Posterior vena cava (tissue), 2 donors: ENCODE measurements around the gene FGD3. TPM values are rescaled to one million over a fixed set of nuclear protein-coding genes. Genes with fewer than 3 reads are reported as not detected.
"Not testable (repeated sequence)": the region's sequence is repeated elsewhere in the genome, so short reads cannot be mapped to it uniquely, and the experiment has no call there.

Source experiments
- DNase-seq: peaks from one replicate; pipeline ENCODE4 v3.0.0-alpha.2; 2020; ENCODE audit warnings: low spot score
- intact Hi-C, 2 donors: fragments of 100-400 bp; cut with DNase I; formaldehyde crosslinking; loops; one replicate each; pipeline versions ENCODE4 v1.14.1 to v1.14.2; 2022 to 2023
- total RNA-seq, 2 donors: library from RNA; stranded (reverse); fragmentation: NEBNext Ultra II Directional; extraction: Animal tissue kit (Norgen Biotek cat#: 25700); gene quantifications; one replicate each; pipeline ENCODE4 v1.2.1, GENCODE V29; 2021
- donor health status: DM: yes; HTN: yes; CAD: no.
- donor health status: DM: yes; HTN: yes; CAD: no.

Gene FGD3
- total RNA-seq, 2 donors from 2014 or later, result 6.3 to 7.5 TPM

DNA sequence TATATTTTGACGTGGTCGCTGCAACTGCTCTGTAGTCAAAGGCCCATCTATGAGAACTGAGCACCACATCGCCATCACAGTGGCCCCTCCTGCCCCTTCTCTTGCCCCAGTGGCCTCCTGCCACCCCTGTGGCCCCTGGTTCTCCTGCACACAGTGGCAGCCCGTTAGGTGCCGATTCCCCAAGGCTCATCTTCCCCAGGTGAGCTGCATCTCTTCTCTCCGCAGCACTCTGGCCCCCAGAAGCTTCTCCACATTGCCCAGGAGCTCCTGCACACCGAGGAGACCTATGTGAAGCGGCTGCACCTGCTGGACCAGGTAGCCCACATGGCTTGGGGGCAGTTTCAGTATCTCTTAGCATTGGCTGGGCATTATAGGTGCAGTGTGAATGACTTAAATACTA, 55.4 kb downstream of the FGD3 start:
- DNase-seq, result no peak
- intact Hi-C loops, result loop anchor here in 1 of 2 donors (2.0 kb wide), 1 partner anchor 68 kb away; no protein-coding TSS in a partner anchor

DNA sequence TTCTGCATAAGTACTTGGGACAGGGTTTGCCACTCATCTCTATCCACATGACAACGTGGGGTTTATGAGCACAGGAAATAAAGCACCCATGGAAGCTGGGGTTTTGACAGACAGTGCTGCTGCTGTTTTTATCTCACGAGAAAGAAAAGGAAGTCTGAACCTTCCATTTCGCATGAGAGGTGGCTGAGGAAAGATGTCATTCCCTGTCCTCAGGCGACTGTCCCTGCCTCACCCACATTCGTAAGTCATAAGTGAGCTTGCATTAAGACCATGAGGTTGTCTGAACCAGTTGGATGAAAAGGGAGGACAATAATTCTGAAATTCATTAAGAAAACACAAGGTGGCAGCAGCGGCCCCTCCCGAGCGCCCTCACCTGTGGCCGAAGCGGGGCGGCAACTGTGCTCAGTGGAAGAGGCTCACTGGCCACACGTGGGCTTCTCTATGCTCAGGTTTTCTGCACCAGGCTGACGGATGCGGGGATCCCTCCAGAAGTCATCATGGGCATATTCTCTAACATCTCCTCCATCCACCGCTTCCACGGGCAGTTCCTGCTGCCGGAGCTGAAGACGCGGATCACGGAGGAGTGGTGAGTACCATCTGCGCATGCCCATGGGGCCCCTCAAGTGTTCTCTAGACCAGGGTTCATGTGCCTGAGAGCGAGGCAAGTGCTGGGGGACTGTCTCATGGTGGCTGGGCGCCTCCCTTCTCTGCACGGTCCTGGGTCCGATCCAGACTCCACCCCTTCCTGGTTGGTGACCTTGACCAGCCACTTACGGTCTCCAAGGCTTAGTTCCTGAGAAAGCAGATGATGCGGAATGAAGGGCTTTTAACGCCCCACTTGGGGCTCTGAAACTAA, 56.5 kb downstream of the FGD3 start:
- intact Hi-C loops, result loop anchor here in 1 of 2 donors (2.0 kb wide), 1 partner anchor 69 kb away; no protein-coding TSS in a partner anchor
- DNase-seq, result no peak

DNA sequence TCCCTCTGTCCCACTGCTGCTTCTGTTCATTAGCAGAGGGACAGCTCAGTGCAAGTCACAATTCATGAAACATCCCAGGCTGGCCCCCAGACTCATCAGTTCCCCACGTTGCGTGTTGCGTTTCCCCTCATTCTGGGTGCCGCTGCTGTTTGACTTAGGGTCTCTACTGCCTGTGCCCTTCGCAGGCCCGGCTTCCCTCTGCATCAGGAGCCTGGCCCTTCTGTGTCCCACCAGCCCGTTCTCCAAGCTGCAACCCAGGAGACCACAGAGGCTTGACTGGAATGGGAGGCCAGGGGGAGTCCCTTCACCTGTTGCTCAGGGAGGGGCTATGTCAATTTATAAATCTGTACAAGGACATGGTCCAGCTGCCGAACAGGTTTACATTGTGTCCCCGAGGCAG, 57.2 kb downstream of the FGD3 start:
- intact Hi-C loops, result no loop called here
- no peak for DNase-seq

GRCh38 chr9:93005876-93006275, 58.6 kb downstream of the FGD3 start:
- DNase-seq, result no peak
- intact Hi-C loops, result no loop called here

- intact Hi-C loops, result no loop called here
- DNase-seq, result no peak
These were observed 60.3 kb downstream of the FGD3 start for GRCh38 chr9:93007529-93008058.

- intact Hi-C loops, result no loop called here
- no peak for DNase-seq
These were observed 61.1 kb downstream of the FGD3 start for GRCh38 chr9:93008457-93008856.

DNA sequence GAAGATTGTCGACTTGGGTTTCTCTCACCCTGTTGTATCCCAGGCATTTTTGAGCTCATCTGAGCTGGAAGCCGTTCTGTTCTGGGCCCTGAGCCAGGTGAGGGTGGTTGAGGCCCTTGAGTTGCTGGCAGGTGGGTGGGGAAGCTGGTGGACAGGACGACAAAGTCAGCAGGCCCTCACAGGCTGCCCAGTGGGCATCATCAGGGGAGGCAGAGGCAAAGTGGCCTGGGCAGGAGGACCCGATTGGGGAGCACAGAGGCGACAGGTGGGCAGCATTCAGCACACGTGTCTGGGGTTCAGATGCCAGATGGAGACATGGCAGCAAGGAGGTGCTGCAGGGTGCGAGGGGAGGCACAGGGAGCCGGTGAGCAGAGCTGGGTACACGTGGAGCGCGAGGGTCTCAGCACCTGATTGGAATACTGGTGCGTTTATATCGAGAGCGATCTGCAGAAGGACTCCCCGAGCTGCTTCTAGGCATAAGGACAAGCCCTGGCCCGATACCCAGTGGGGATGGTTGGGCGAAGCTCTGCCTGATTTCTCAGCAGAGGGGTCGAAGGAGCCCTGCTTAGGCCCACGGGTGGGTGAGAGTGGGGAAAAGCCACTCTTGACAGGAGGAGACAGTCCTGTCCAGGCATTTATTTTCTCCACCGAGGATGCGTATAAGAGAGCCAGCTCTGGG, 62.2 kb downstream of the FGD3 start:
- DNase-seq, result no peak
- intact Hi-C loops, result no loop called here

DNA sequence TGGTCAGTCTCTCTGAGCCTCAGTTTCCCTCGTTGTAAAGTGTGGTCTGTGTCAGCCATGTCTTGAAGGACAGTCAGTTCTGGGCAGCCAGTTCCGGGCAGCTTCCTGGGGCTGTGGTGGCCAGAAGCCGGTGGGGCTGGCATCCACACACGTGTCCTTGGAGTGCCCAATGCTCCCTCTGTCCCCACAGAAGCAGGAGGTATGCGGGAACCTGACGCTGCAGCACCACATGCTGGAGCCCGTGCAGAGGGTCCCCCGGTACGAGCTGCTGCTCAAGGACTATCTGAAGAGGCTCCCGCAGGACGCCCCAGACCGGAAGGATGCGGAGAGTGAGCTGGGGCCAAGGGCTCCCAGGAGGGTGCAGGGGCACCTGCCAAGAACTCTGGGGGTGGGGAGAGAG, 62.7 kb downstream of the FGD3 start:
- DNase-seq, result no peak
- intact Hi-C loops, result no loop called here

- intact Hi-C loops, result no loop called here
- no peak for DNase-seq
These were observed 63.4 kb downstream of the FGD3 start for GRCh38 chr9:93010704-93011103.

GRCh38 chr9:93011114-93011513, 63.8 kb downstream of the FGD3 start:
- intact Hi-C loops, result no loop called here
- DNase-seq, result no peak

DNA sequence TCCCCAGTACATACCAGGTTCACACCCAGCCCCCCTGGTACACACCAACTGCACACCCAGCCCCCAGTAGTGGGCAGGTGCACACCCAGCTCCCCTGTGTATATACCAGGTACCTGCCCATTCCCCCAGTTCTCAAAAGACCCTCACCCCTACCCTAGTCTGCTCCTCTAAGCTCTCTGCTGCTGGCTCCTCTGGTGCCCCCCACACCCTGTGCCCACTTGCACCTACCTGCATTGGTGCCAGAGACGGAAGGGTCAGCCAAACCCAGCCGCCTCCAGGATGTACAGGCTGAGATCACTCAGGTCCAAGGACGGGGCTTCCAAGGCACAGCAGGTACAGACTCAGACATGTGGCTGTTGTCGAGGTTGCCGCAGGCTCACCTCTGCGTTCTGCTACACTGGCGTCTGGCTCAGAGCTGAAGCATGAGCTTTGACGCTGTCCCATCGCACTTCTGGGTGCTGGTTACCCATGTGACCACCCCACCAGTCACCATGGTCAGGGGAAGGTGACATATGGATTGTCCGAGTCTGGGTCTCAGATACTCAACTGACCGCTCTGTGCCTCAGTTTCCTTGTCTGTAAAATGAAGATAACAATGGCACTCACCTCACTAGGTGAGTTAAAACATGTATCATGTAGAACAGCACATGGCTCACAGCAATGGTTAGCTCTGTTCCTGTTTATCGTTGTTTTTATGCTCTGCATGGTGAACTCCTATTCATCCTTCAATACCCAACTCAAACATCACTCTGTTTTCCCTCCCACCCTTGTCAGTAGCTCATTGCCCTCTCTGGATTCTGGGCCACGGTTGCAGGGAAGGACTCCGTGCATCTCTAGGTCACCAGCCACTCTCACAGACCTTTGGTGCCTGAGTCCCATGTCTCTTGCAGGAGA, 65.9 kb downstream of the FGD3 start:
- intact Hi-C loops, result no loop called here
- DNase-seq, result no peak

- intact Hi-C loops, result no loop called here
- no peak for DNase-seq
These were observed 66.7 kb downstream of the FGD3 start for GRCh38 chr9:93013856-93014582.

GRCh38 chr9:93015190-93015589, 67.9 kb downstream of the FGD3 start:
- intact Hi-C loops, DNase-seq: not testable (repeated sequence)

GRCh38 chr9:93017621-93018020, 70.3 kb downstream of the FGD3 start:
- DNase-seq, result no peak
- intact Hi-C loops, result no loop called here

DNA sequence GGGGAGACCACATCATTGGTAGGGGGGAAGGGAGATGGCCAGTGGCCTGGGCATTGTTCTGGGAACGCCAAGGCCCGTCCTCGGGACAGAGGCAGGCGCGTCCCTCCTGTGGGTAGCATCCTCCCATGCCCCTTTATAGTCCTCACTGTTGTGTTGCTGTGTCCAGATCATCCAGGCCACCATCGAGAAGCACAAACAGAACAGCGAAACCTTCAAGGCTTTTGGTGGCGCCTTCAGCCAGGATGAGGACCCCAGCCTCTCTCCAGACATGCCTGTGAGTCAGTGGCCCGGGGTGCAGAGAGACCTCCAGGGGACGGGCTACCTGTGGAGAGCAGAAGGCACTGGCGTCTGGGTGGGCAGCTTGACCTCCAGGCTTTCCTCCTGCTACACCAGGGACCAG, 72.8 kb downstream of the FGD3 start:
- DNase-seq, result no peak
- intact Hi-C loops, result no loop called here

GRCh38 chr9:93020771-93021670, 73.7 kb downstream of the FGD3 start:
- no peak for DNase-seq
- intact Hi-C loops, result no loop called here

DNA sequence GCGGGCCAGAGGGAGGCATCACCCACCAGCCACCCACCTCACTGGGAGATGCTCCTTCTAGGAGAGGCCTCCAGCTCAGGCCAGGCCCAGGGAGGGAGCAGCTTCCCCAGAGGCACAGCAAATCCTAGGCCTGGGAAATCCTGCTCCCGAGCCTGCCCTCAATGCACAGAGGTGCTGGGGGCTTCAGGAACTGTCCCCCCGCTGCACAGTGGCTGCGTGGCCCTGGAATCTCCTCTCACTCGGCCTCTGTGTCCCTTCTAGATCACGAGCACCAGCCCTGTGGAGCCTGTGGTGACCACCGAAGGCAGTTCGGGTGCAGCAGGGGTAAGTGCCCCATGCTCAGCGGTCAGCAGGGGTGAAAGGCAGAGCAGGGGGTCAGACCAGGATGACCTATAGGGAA, 74.7 kb downstream of the FGD3 start:
- no peak for DNase-seq
- intact Hi-C loops, result no loop called here
